SK-N-SH treated with all-trans-retinoic acid at 6 μM for 48 hours (cell line): ENCODE results near the gene CAPN13.

Experiments
- CSDC2 ChIP-seq: fragments of 250-450 bp; sonication (Bioruptor Pico); IDR thresholded peaks from 2 replicates; pipeline ENCODE4 v1.5.0; 2020; ENCODE audit warnings: mild to moderate bottlenecking, moderate library complexity
- ESRRG ChIP-seq: fragments of 250-450 bp; sonication (Bioruptor Pico); IDR thresholded peaks from 2 replicates; pipeline ENCODE4 v1.6.1; 2021; ENCODE audit warnings: mild to moderate bottlenecking
- ISL1 ChIP-seq: fragments of 250-450 bp; sonication (Bioruptor Pico); IDR thresholded peaks from 2 replicates; pipeline ENCODE4 v2.1.2; 2022; ENCODE audit warnings: mild to moderate bottlenecking, moderate library complexity
- PPARA ChIP-seq: fragments of 250-450 bp; sonication (Bioruptor Pico); IDR thresholded peaks from 2 replicates; pipeline ENCODE4 v1.5.0; 2020; ENCODE audit warnings: mild to moderate bottlenecking, borderline replicate concordance
- RARB ChIP-seq: fragments of 250-450 bp; sonication (Bioruptor Pico); IDR thresholded peaks from 2 replicates; pipeline ENCODE4 v1.8.0; 2021; ENCODE audit warnings: mild to moderate bottlenecking, moderate library complexity
- SNAI2 ChIP-seq: fragments of 250-450 bp; sonication (Bioruptor Pico); IDR thresholded peaks from 2 replicates; pipeline ENCODE4 v1.5.0; 2020; ENCODE audit warnings: mild to moderate bottlenecking, moderate library complexity
- ZFP3 ChIP-seq: fragments of 250-450 bp; sonication (Bioruptor Pico); IDR thresholded peaks from 2 replicates; pipeline ENCODE4 v1.5.0; 2020; ENCODE audit warnings: mild to moderate bottlenecking, moderate library complexity
- ZNF565 ChIP-seq: fragments of 450-650 bp; formaldehyde crosslinking; conservative IDR thresholded peaks from 2 replicates; pipeline ENCODE4 v1.5.0; 2020; ENCODE audit warnings: low read depth, mild to moderate bottlenecking, moderate library complexity
- TF ChIP-seq, protein P1 (sequence below): fragments of 250-450 bp; sonication (Bioruptor Pico); IDR thresholded peaks from 2 replicates; pipeline ENCODE4 v1.8.0; 2021; ENCODE audit warnings: low read depth, mild to moderate bottlenecking, moderate library complexity, borderline replicate concordance
- TF ChIP-seq, protein P2 (sequence below): fragments of 250-450 bp; sonication (Bioruptor Pico); IDR thresholded peaks from 2 replicates; pipeline ENCODE4 v1.8.0; 2020; ENCODE audit warnings: mild to moderate bottlenecking, moderate library complexity, borderline replicate concordance

DNA sequence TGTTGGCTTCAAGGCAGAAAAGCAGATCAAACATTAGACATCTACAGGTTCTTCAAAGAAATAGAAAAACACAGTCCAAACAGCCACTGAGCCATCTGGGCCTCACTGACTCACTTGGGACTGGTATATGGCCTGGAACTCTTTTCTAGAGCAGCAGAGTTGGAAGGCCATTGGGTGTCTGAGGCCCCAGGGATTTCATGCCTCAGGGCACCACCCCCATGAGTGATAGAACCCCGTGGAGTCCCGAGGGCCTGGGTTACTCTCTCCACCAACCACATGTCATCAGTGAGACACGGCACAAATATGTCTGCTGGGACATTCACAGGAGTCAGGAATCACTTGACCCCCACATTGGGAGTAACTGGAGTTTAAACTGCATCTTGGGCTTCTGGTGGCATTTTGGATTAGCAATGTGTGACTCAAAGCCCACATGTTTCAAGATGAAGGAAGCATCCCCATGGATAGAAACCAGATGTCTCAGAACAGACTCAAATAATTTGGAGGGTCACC, 44.0 kb downstream of the CAPN13 start:
- TF ChIP-seq, protein P1, sequence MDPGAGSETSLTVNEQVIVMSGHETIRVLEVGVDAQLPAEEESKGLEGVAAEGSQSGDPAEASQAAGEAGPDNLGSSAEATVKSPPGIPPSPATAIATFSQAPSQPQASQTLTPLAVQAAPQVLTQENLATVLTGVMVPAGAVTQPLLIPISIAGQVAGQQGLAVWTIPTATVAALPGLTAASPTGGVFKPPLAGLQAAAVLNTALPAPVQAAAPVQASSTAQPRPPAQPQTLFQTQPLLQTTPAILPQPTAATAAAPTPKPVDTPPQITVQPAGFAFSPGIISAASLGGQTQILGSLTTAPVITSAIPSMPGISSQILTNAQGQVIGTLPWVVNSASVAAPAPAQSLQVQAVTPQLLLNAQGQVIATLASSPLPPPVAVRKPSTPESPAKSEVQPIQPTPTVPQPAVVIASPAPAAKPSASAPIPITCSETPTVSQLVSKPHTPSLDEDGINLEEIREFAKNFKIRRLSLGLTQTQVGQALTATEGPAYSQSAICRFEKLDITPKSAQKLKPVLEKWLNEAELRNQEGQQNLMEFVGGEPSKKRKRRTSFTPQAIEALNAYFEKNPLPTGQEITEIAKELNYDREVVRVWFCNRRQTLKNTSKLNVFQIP (CRISPR knock-in tag) = no peak
- no peak for TF ChIP-seq ESRRG (CRISPR knock-in tag)
- TF ChIP-seq, protein P2, sequence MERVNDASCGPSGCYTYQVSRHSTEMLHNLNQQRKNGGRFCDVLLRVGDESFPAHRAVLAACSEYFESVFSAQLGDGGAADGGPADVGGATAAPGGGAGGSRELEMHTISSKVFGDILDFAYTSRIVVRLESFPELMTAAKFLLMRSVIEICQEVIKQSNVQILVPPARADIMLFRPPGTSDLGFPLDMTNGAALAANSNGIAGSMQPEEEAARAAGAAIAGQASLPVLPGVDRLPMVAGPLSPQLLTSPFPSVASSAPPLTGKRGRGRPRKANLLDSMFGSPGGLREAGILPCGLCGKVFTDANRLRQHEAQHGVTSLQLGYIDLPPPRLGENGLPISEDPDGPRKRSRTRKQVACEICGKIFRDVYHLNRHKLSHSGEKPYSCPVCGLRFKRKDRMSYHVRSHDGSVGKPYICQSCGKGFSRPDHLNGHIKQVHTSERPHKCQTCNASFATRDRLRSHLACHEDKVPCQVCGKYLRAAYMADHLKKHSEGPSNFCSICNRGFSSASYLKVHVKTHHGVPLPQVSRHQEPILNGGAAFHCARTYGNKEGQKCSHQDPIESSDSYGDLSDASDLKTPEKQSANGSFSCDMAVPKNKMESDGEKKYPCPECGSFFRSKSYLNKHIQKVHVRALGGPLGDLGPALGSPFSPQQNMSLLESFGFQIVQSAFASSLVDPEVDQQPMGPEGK (CRISPR knock-in tag) = no peak
- TF ChIP-seq PPARA = no peak
- TF ChIP-seq ZFP3 = no peak
- TF ChIP-seq ISL1 (CRISPR knock-in tag) = no peak
- no peak for TF ChIP-seq CSDC2 (CRISPR knock-in tag)
- TF ChIP-seq RARB (CRISPR knock-in tag) = no peak
- no peak for TF ChIP-seq SNAI2 (CRISPR knock-in tag)
- TF ChIP-seq ZNF565 (CRISPR knock-in tag) = no peak
